Adipocyte (in vitro differentiated cells): ENCODE data around the gene GANC.
A peak's percentile ranks its signal among the peaks of the same experiment; 100 is the strongest.

Source experiments
- DNase-seq: peaks from one replicate; pipeline ENCODE4 v3.0.0-alpha.2; 2015; ENCODE audit warnings: low read depth
- H3K27me3 ChIP-seq: replicated peaks from 2 replicates; pipeline ENCODE4 v1.7.0; 2013; ENCODE audit warnings: mild to moderate bottlenecking, low read length, moderate library complexity; ENCODE audit not compliant: control insufficient read depth, insufficient read depth
- H3K36me3 ChIP-seq: 2 replicates; pipeline ENCODE4 v1.7.0; 2013; ENCODE audit warnings: low read length, mild to moderate bottlenecking, moderate library complexity; ENCODE audit not compliant: control insufficient read depth, insufficient read depth, severe bottlenecking
- H3K4me1 ChIP-seq: 2 replicates; pipeline ENCODE4 v1.7.0; 2013; ENCODE audit warnings: mild to moderate bottlenecking, low read length, moderate library complexity; ENCODE audit not compliant: control insufficient read depth, insufficient read depth
- H3K4me3 ChIP-seq: 2 replicates; pipeline ENCODE4 v1.7.0; 2013; ENCODE audit warnings: mild to moderate bottlenecking, low read length, moderate library complexity
- H3K9ac ChIP-seq: 2 replicates; pipeline ENCODE4 v1.7.0; 2013; ENCODE audit warnings: mild to moderate bottlenecking, low read length, moderate library complexity
- H3K9me3 ChIP-seq: 2 replicates; pipeline ENCODE4 v1.7.0; 2013; ENCODE audit warnings: mild to moderate bottlenecking, low read length, moderate library complexity; ENCODE audit not compliant: control insufficient read depth

Gene GANC

GRCh38 chr15:42345504-42345903 is 72.5 kb downstream of the GANC start:
- H3K36me3 ChIP-seq: peaks cover 14% of the 10 kb centered on the region
- DNase-seq: no peak
- H3K4me1 ChIP-seq: peaks cover 23% of the 10 kb centered on the region
- H3K9me3 ChIP-seq: no peaks in the 10 kb centered on the region
- H3K4me3 ChIP-seq: no peak overlapping the region
- H3K27me3 ChIP-seq: no peaks in the 10 kb centered on the region
- H3K9ac ChIP-seq: no peak overlapping the region

- H3K36me3 ChIP-seq: peaks cover 34% of the 10 kb centered on the region
- no peaks in the 10 kb centered on the region for H3K27me3 ChIP-seq
- peak; percentile 63 for DNase-seq
- H3K4me1 ChIP-seq: peaks cover 23% of the 10 kb centered on the region
- no peak overlapping the region for H3K4me3 ChIP-seq
- H3K9ac ChIP-seq: no peak overlapping the region
- no peaks in the 10 kb centered on the region for H3K9me3 ChIP-seq
Measured at GRCh38 chr15:42348083-42348482, 75.1 kb downstream of the GANC start.

GRCh38 chr15:42349186-42349585 is 76.2 kb downstream of the GANC start:
- H3K9ac ChIP-seq: no peak overlapping the region
- peak; percentile 58 for DNase-seq
- no peak overlapping the region for H3K4me3 ChIP-seq
- peaks cover 44% of the 10 kb centered on the region for H3K36me3 ChIP-seq
- H3K27me3 ChIP-seq: no peaks in the 10 kb centered on the region
- H3K4me1 ChIP-seq: peaks cover 21% of the 10 kb centered on the region
- no peaks in the 10 kb centered on the region for H3K9me3 ChIP-seq

- Histone ChIP-seq H3K4me1 (peaks cover 8% of the 10 kb centered on the region), H3K4me3 (no peak overlapping the region), H3K36me3 (peaks cover 51% of the 10 kb centered on the region), H3K9me3 (no peaks in the 10 kb centered on the region), H3K9ac (no peak overlapping the region), H3K27me3 (no peaks in the 10 kb centered on the region)
- DNase-seq: no peak
Measured at GRCh38 chr15:42352401-42352800, 79.4 kb downstream of the GANC start.

- Histone ChIP-seq H3K4me1 (peaks cover 7% of the 10 kb centered on the region), H3K9ac (no peak overlapping the region), H3K4me3 (no peak overlapping the region), H3K36me3 (peaks cover 53% of the 10 kb centered on the region), H3K27me3 (no peaks in the 10 kb centered on the region), H3K9me3 (no peaks in the 10 kb centered on the region)
- no peak for DNase-seq
Measured at GRCh38 chr15:42353061-42353460, 80.1 kb downstream of the GANC start.

- no peak overlapping the region for H3K4me3 ChIP-seq
- no peak for DNase-seq
- no peaks in the 10 kb centered on the region for H3K4me1 ChIP-seq
- no peak overlapping the region for H3K9ac ChIP-seq
- H3K36me3 ChIP-seq: peaks cover 50% of the 10 kb centered on the region
- no peaks in the 10 kb centered on the region for H3K9me3 ChIP-seq
- H3K27me3 ChIP-seq: no peaks in the 10 kb centered on the region
Measured at GRCh38 chr15:42354824-42355223, 81.8 kb downstream of the GANC start.

- H3K4me3 ChIP-seq: no peak overlapping the region
- no peak overlapping the region for H3K9ac ChIP-seq
- DNase-seq: no peak
- H3K36me3 ChIP-seq: peaks cover 53% of the 10 kb centered on the region
- H3K4me1 ChIP-seq: no peaks in the 10 kb centered on the region
- H3K27me3 ChIP-seq: no peaks in the 10 kb centered on the region
- H3K9me3 ChIP-seq: no peaks in the 10 kb centered on the region
Measured at GRCh38 chr15:42355291-42355690, 82.3 kb downstream of the GANC start.

- Histone ChIP-seq H3K27me3 (no peaks in the 10 kb centered on the region), H3K4me3 (no peak overlapping the region), H3K9ac (no peak overlapping the region), H3K36me3 (peaks cover 45% of the 10 kb centered on the region), H3K9me3 (no peaks in the 10 kb centered on the region), H3K4me1 (no peaks in the 10 kb centered on the region)
- DNase-seq: no peak
Measured at GRCh38 chr15:42356851-42357250, 83.8 kb downstream of the GANC start.

- Histone ChIP-seq H3K27me3 (no peaks in the 10 kb centered on the region), H3K36me3 (peaks cover 32% of the 10 kb centered on the region), H3K4me3 (no peak overlapping the region), H3K9ac (no peak overlapping the region), H3K4me1 (no peaks in the 10 kb centered on the region), H3K9me3 (no peaks in the 10 kb centered on the region)
- DNase-seq: no peak
Measured at GRCh38 chr15:42358141-42358540, 85.1 kb downstream of the GANC start.

GRCh38 chr15:42359249-42359648 is 86.2 kb downstream of the GANC start, which contains the start of gene CAPN3:
Gene CAPN3 (plus strand): TSS chr15:42359501. CDS start chr15:42359806, 305 bp downstream.
- H3K9me3 ChIP-seq: no peaks in the 10 kb centered on the region
- no peaks in the 10 kb centered on the region for H3K4me1 ChIP-seq
- H3K4me3 ChIP-seq: no peak within 1 kb of the TSS
- peaks cover 22% of the 10 kb centered on the region for H3K36me3 ChIP-seq
- H3K9ac ChIP-seq: no peak within 1 kb of the TSS
- no peak for DNase-seq
- no peaks in the 10 kb centered on the region for H3K27me3 ChIP-seq

- Histone ChIP-seq H3K27me3 (no peaks in the 10 kb centered on the region), H3K4me1 (no peaks in the 10 kb centered on the region), H3K9me3 (no peaks in the 10 kb centered on the region), H3K4me3 (no peak overlapping the region), H3K9ac (no peak overlapping the region), H3K36me3 (peaks cover 15% of the 10 kb centered on the region)
- DNase-seq: no peak
Measured at GRCh38 chr15:42359985-42360384, 87.0 kb downstream of the GANC start.

- Histone ChIP-seq H3K36me3 (peaks cover 15% of the 10 kb centered on the region), H3K27me3 (no peaks in the 10 kb centered on the region), H3K9ac (no peak overlapping the region), H3K4me1 (no peaks in the 10 kb centered on the region), H3K4me3 (no peak overlapping the region), H3K9me3 (no peaks in the 10 kb centered on the region)
- DNase-seq: no peak
Measured at GRCh38 chr15:42360535-42361112, 87.6 kb downstream of the GANC start.
